Bronchial epithelial cell (primary cell): ENCODE measurements around the gene DUSP2. TPM values are rescaled to one million over a fixed set of nuclear protein-coding genes. Genes with fewer than 3 reads are reported as not detected.

Experiments
- DNase-seq: peaks from one replicate; pipeline ENCODE4 v3.0.0-alpha.2; 2010; ENCODE audit warnings: low read depth
- FAIRE-seq: peaks from 2 replicates; lab custom pipeline; 2011; peaks lifted over from hg19 to GRCh38; lab: Jason Lieb, UNC
- H3K27me3 ChIP-seq: 2 replicates; pipeline ENCODE4 v1.5.1; 2011; ENCODE audit warnings: low read length; ENCODE audit not compliant: control insufficient read depth, insufficient read depth
- H3K36me3 ChIP-seq: 2 replicates; pipeline ENCODE4 v1.5.1; 2011; ENCODE audit warnings: low read length; ENCODE audit not compliant: control insufficient read depth, insufficient read depth
- H3K4me3 ChIP-seq: 2 replicates; pipeline ENCODE4 v1.5.1; 2011; ENCODE audit warnings: mild to moderate bottlenecking, low read depth, low read length, control low read depth
- total RNA-seq: library from RNA; depleted of rRNA; stranded (reverse); fragments of >200 nt; gene quantifications from 2 replicates; pipeline ENCODE4 v1.2.1, GENCODE V29; 2014
- TF ChIP-seq, protein P1 (sequence below): IDR thresholded peaks from 2 replicates; pipeline ENCODE4 v1.5.1; 2011; ENCODE audit warnings: mild to moderate bottlenecking, moderate library complexity, low read length, control low read depth, inconsistent platforms; ENCODE audit not compliant: insufficient read depth, severe bottlenecking

DUSP2 gene
- total RNA-seq, 1 donor from 2014 or later = 5.3 TPM

DNA sequence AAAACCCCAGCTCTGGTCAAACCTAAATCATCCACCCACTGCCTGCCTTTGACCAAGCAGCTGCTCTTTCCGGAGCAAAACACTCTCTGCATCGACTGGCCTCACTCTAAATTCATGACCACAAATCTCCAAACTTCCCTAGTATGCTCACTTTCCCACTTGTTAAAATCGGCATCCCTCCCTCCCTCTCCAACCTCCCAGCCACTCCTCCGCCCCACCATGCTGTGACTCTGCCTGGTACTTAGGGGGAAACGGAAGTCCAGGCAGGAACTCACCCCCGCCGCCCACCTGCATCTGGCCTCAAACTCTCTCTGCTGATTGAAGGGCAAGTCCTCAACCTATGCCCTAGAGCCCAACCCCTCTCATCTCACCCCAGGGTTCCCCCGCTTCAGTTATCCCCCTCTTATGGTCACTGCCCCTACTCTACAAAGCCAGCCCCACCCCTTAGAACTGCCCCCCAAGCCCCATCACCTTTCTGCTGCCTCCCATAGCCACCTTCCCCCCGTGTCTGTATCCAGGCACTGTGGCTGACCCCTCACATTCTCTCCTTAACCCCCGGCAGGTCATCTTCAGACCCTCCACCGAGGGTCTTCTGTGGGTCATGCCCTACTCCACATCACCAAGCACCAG, 25.0 kb downstream of the DUSP2 start:
- TF ChIP-seq, protein P1, sequence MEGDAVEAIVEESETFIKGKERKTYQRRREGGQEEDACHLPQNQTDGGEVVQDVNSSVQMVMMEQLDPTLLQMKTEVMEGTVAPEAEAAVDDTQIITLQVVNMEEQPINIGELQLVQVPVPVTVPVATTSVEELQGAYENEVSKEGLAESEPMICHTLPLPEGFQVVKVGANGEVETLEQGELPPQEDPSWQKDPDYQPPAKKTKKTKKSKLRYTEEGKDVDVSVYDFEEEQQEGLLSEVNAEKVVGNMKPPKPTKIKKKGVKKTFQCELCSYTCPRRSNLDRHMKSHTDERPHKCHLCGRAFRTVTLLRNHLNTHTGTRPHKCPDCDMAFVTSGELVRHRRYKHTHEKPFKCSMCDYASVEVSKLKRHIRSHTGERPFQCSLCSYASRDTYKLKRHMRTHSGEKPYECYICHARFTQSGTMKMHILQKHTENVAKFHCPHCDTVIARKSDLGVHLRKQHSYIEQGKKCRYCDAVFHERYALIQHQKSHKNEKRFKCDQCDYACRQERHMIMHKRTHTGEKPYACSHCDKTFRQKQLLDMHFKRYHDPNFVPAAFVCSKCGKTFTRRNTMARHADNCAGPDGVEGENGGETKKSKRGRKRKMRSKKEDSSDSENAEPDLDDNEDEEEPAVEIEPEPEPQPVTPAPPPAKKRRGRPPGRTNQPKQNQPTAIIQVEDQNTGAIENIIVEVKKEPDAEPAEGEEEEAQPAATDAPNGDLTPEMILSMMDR = no peak
- Histone ChIP-seq H3K27me3 (peaks cover 15% of the 10 kb centered on the region), H3K36me3 (no peaks in the 10 kb centered on the region), H3K4me3 (no peak overlapping the region)
- DNase-seq (no peak), FAIRE-seq (peak; percentile 55)

DNA sequence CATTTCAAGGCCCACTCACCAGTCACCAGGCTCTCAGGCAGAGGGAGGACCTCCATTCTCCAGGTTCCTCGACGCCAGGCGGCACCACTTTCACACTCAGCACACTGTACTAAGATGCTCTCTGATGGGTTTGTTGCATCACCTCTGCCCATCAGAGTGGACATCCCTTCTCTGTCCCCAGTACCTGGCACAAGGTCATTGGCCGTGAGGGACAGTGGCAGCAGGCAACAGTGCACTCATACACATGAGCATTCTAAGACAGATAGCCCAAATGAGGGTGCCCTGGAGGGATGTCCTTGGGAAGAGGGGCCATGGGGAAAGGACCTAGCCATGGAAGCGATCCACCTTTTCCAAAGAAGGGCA, 25.9 kb downstream of the DUSP2 start:
- TF ChIP-seq, protein P1 = no peak
- DNase-seq = no peak
- H3K27me3 ChIP-seq = peaks cover 17% of the 10 kb centered on the region
- no peak for FAIRE-seq
- no peak overlapping the region for H3K4me3 ChIP-seq
- no peaks in the 10 kb centered on the region for H3K36me3 ChIP-seq

DNA sequence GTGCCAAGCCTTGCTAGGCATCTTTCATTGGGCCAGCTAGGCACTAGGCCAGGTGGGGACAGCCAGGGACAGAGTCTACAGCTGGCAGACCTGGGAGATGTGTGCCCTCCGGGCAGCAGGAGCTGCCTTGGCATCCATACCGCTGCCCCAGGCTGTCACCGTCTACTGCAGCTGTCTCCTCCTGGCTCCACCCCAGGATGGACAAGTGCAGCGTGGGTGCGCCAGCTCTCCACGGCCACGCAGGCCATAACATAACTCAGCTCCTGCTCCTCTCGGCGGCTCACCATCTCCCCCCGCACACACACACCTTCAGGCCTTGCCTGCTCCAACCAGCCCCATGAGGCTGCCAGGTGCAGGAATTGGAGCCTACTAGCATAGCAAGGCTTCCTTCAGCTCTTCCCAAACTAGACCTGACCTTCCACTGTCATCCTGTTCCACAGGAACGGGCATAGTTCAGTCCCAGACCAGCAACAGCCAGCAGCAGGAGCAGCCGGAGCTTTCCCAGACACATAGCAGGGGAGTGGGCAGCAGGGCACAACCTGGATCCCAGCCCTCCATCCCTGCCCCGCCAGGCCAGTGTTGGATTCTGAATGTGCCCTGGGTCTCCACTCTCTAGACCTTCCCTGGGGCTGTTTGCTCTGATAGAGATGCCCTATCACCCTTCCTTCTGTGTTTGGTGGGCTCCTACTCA, 26.4 kb downstream of the DUSP2 start:
- peaks cover 17% of the 10 kb centered on the region for H3K27me3 ChIP-seq
- no peak overlapping the region for H3K4me3 ChIP-seq
- DNase-seq (no peak), FAIRE-seq (no peak)
- H3K36me3 ChIP-seq = no peaks in the 10 kb centered on the region
- TF ChIP-seq, protein P1 = no peak

DNA sequence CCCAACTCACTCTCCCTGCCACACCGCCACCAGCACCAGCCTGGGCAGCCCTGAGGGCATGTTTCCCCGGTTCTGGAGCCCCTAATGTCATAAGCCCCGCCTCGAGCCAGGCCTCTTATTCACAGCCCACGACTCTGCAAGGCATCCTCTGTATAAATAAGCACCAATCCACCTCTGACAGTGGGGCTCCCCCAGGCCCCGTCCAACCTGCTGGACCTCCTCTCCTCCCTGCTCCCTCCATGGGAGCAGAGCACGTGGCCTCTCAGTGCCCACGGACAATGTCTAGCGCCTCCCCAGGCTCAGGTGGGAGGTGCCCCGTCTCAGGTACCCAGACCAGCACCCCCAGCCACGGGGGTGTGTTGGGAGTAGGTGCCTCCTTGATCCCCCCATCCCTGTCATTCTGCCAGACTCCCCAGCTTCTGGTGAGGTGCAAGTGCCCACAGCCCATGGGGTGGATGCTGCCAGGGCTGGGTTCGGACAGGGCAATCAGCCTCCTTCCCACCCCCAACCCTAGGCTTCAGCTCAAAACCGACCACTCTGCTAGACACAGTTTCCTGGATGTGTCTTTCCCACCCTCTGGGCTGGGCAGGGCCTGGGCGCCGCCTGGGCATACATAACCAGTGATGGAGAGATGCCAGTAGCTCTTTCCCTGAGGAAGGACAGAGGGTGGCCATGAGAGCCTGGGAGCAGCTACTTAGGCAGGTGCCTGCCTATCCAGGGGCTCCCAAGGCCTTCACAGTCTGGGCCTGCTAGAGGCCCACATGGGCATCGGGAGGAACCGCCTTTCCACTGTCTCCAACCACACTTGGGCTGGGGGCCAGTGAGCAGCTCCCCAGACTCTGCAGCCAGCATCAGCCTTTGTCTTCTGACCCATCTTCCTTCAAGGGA, 27.3 kb downstream of the DUSP2 start:
- TF ChIP-seq, protein P1 = peak; percentile 24
- Histone ChIP-seq H3K36me3 (no peaks in the 10 kb centered on the region), H3K4me3 (no peak overlapping the region), H3K27me3 (peaks cover 17% of the 10 kb centered on the region)
- FAIRE-seq (no peak), DNase-seq (peak; percentile 8)

DNA sequence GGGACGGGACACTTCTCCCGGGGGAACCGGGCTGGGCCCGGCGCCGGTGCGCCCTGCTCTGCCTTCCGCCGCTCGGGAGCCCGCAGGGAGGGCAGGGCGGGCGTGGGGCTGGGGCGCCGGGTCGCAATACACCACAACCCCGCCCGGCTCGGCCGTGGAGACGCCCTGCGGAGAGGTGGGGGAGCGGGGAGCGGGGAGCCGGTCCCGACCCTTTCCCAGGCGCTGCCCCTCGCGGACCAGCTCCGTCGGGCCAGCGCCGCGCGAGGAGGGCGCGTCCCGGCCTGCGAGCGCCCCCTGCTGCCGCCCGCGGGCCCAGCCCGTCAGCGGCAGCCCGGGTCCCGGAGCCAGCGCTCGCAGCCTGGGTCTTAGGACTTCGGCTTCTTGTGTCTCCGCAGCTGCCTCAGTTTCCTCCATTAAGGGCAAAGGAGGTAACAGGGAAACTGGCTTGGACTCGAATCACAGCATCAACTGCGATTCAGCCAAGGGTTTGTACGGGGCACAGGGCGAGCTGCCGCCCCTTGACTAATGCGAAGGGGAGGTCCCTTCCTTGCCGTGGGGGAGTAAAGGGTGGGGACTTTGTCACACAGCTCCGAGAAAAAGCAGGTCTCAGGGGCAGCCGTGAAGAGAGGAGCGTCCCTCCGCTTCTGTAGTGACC, 28.2 kb downstream of the DUSP2 start:
- TF ChIP-seq, protein P1 = peak; percentile 66
- peaks cover 17% of the 10 kb centered on the region for H3K27me3 ChIP-seq
- FAIRE-seq = no peak
- no peak for DNase-seq
- peak overlapping the region; percentile 43 for H3K4me3 ChIP-seq
- no peaks in the 10 kb centered on the region for H3K36me3 ChIP-seq
